Measurements from ENCODE around the gene TMEM234.
"Not testable (repeated sequence)": the region's sequence is repeated elsewhere in the genome, so short reads cannot be mapped to it uniquely, and the experiment has no call there.

TMEM234 gene

DNA sequence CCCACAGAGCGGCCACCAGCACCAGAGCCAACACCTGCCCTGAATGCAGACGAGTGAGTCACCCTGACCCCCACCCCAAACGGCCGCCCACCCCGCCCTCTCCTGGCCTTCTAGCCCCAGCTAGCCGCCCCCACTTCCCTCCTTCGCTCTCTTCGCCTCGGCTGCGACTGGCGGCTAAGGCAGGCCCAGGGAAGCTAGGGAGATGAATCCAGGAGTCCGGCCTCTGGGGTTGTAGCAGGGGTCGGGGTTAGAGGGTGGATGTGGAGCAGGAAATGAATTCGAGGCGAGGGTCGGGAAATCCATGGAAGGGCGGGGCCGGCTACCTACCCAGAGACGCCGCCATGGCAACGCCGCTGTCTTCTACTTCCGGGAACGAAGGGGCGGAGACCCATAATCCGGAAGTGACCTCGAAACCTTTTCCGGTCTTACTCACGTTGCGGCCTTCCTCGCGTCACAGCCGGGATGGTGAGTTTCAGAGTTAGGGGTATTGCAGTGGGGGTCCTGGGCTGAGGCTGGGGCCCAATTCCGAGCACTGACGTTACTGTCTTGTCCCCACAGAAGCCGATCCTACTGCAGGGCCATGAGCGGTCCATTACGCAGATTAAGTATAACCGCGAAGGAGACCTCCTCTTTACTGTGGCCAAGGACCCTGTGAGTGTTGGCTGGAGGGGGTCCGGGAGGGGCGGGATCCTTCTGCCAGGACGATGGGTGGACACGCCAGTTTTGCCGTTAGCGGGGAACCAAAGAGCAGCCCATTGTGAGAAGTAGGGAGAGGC is at the start of gene TMEM234, which contains the start of gene EIF3I:
TMEM234 (minus strand) TSS at position 374 of the 776 bp plus-strand sequence; CDS start at position 343, 31 bp downstream.
EIF3I (plus strand) TSS at position 428 of the 776 bp plus-strand sequence; CDS start at position 463, 35 bp downstream.
- DNase-seq, result peak; percentile 83

DNA sequence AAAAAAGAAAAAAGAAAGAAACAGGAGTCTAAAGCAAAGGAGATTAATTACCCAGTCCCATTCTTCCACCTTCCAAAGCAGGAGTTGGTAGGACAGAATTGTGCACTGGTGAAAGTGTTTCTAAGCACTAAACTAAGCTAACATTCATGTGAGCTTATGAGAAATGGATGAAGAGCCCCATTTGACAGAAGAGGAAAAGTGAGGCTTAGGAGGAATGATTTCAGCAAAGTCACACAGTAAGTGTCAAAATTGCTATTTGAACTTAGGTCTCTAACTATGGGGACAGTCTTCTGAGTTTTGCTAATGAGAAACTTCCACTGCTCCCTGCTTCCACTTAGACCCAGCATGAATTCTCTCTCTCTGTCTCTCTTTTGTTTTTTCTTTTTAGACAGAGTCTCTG is 47.6 kb upstream of the TMEM234 start:
- no peak for DNase-seq

DNA sequence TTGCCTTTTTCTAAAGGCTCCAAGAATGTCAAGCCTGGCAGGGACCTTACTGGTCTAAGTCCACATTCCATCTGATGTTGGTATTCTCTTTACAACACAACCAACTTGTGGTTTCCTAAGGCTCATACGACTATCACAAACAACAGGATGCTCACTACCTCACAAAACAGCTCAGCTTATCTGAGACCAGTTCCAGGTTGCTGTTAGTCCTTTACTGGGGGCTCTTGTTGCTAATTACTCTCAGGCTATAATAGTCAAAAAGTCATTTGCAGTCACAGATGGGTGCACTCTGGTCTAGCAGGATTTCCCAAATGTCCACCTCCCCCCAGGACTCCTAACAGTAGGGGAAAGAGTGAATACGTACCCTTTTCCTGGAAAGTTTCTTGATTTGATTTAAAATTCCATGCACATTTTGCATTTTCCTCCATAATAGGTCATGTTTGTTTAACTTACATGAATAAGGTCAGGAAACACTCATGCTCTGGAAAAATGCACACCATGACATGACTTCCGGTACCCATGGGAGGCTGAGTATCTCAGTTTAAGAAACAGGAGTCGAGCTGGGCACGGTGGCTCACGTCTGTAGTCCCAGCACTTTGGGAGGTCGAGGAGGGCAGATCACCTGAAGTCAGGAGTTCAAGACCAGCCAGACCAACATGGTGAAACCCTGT is 44.9 kb upstream of the TMEM234 start:
- no peak for DNase-seq

DNA sequence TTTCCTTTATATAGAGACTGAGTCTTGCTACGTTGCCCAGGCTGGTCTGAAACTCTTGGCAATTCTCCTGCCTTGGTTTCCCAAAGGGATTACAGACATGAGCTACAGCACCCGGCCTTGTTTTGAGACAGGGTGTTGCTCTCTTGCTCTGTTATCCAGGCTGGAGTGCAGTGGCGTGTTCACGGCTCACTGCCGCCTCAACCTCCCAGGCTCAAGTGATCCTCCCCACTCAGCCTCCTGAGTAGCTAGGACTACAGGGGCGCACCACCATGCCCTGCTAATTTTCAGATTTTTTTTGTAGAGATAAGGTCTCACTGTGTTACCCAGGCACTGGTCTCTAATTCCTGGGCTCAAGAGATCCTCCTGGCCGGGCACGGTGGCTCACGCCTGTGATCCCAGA is 43.7 kb upstream of the TMEM234 start:
- no peak for DNase-seq

DNA sequence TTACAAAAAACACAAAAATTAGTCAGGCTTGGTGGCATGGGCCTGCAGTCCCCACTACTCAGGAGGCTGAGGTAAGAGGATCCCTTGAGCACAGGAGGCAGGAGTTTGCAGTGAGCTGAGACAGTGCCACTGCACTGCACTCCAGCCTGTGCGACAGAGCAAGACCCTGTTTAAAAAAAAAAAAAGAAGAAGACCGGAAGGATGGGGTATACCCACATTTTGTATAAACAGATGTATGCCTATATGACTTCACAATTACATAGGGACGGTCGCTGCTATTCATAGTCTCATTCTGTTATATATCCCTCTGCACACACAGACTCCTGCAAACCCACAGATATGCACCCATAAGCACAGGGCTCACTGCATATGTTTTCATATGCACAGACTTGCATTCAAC is 41.6 kb upstream of the TMEM234 start:
- DNase-seq, result no peak

DNA sequence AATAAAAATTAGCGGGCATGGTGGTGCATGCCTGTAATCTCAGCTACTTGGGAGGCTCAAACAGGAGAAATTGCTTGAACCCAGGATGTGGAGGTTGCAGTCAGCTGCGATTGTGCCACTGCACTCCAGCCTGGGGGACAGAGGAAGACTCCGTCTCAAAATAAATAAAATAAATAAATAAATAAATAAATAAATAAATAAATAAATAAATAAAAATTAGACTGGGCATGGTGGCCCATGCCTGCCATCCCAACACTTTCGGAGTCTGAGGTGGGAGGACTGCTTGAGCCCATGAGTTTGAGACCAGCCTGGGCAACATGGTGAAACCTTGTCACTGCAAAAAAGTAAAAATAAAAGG is 41.1 kb upstream of the TMEM234 start:
- not testable (repeated sequence) for DNase-seq

DNA sequence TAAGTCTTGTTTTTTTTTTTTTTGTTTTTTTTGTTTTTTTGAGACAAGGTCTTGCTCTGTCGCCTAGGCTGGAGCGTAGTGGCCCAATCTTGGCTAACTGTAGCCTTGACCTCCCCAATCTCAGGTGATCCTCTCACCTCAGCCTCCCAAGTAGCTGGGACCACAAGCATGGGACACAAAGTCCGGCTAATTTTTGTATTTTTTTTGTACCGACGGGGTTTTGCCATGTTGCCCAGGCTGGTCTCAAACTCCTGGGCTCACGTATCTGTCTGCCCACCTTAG is 35.0 kb upstream of the TMEM234 start:
- DNase-seq, result no peak

DNA sequence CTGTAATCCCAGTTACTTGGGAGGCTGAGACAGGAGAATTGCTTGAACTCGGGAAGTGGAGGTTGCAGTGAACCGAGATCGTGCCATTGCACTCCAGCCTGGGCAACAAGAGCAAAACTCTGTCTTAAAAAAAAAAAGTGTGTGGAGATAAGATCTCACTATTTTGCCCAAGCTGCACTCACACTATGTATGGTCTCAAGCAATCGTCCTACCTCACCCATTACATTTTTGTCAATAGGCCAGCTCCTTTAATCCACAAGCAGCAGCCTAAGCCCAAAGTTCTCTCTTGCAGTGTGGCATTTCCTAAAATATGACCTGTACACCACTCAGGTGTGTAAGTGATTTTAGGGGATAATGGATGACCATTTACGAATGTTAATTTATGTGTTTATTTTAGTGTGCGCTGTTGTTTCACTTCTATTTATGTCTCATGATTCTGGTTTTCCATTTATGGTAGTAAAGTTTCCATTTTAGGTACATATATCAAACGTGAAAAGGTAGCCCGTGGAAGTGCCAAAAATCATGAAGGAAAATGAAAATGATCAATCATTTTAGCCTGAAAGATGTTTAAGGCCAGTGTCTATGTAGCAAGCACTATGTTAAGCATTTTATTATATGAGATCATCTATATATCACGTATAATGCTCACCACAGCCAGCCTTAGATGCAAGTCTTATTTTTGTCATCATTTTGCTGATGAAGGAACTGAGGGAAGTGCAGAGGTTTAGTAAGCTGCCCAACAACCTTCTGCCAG is 34.5 kb upstream of the TMEM234 start:
- no peak for DNase-seq

DNA sequence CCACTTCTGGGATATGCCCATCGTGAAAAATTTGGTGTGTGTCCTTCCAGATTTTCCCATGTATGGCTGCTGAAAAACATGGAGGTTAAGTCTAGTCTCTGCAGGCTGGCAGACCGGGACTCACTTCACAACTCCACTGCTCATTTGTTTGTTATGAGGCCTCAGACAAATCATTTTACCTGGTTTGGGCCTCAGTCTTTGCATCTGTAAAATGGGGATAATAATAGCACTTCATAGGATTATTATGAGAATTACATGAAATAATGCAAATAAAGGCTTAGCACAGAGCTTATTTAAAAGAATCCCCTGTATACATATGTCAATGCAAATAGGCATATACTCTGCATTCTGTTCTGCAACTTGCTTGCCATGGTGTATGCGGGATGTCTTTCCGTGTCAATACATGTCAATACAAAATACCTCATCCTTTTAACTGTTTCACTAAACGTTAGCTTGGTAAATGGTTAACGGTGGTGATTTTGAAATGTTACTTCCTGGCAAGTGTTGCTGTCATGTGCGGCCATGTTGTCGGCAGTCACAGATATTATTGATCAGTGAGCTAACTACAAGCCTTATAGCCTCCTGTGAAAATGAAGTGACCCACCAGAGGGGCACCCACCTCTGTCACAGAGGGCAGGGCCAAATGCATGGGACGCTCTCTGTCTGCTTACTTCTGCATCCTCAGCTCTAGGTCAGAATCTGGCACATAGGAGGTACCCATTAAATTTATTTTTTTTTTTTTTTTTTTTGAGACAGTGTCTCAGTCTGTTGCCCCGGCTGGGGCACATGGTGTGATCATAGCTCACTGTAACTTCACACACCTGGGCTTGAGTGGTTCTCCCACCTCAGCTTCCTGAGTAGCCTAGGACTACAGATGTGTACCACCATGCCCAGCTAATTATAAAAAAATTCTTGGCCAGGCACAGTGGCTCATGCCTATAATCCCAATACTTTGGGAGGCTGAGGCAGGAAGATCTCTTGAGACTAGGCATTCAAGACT is 33.2 kb upstream of the TMEM234 start:
- no peak for DNase-seq

DNA sequence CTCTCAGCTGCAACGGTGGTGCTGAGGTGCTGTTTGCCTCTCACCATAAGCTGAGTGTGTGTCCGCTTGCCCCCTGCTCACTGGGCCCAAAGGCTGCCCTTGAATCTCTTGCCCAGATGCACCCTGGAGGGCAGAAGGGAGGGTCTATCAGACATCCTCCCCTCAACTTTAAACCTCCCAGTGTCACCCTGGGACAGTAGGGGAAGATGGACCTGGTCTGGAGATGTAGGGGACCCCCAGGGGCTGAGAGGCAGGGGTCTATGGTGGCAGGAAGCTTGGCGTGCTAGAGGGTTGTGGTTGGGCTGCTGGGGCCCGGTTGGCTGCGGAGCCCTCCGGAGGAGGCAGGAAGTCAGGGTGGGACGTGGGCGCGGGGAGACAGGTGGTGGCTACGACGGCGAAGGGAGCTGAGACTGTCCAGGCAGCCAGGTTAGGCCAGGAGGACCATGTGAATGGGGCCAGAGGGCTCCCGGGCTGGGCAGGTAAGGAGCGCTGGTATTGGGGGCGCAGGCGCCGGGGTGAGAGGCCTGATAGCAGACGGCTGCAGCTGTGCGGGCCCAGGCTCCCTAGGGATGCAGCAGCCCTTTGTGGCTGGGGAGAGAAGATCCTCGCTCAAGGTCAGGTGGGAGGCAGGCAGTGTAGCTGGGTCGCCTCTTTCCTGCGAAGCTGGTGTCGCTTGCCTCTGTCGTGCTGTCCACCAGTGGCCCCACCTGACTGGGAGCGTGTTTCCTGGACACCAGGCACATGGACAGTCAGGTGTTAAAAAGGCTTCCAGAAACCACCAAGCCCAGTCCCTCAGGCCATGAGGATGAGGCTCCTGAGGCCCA is 29.0 kb upstream of the TMEM234 start, which contains the start of gene LCK:
LCK (plus strand) TSS at position 373 of the 824 bp plus-strand sequence. CDS start 23,065 bp downstream, outside the sequence.
- DNase-seq, result no peak

DNA sequence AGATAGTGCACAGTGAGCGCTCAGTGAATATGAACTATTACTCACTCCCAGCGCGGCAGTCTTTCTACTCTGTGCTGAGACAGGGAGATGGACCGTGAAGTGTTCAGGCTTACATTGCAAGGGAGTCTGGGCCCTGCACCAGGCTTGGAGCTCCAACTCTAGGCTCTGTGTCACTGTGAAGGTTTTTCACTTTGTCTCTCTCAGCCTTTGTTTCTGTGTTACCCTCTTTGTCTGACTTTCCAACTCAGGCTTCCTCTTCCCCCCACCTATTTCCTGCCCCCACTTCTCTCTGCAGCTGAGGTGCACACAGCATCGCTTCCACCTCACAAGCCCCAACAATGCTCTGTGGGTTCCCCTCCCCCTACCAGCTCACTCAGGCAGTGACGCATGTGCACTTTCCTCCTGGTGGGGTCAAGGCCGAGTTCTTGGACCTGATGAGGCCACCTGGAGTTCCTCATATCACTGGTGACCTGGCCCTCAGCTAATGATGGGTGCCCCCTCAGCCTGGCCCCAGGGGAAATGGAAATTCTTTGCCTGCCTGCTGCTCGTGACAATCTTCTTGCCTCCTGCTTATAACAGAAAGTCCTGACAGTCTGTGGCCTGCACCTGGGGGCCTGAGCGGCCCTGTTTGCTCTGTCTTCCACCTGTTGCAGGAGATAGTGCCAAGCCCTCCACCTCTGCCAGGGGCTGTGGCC is 27.8 kb upstream of the TMEM234 start:
- no peak for DNase-seq

DNA sequence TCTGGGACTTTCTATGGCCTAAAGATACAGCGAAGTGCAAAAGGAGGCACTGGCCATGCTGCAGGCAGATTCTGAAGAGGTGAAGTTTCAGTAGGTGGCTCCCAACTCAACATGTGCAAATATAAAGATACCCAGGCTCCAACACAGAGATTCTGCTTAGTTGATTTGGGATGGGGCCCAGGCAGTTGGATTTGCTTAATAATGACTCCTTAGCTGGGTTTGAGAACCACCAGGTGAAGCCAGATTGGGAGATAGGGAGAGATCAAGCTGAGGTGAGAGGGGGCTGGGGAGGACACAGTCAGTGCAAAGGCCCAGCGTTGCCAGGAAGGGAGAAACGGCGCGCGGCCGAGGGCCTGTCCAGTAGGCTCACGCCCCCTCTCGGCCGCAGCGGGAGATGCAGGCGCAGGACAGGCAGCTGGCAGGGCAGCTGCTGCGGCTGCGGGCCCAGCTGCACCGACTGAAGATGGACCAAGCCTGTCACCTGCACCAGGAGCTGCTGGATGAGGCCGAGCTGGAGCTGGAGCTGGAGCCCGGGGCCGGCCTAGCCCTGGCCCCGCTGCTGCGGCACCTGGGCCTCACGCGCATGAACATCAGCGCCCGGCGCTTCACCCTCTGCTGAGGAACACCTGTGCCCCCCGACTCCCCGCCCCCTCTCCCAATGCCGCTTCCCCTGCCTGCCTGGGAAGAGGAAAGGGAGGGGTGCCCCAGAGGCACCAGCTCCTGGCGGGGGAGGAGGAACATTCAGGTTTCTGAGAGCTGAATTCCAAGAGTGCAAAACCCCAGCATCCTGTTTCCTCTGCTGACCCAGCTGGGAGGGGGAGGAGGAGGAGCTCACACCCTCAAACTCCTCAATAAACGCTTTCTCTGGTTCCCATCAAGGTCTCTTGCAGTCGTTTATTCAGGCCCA is 26.1 kb upstream of the TMEM234 start:
- DNase-seq, result peak; percentile 21

DNA sequence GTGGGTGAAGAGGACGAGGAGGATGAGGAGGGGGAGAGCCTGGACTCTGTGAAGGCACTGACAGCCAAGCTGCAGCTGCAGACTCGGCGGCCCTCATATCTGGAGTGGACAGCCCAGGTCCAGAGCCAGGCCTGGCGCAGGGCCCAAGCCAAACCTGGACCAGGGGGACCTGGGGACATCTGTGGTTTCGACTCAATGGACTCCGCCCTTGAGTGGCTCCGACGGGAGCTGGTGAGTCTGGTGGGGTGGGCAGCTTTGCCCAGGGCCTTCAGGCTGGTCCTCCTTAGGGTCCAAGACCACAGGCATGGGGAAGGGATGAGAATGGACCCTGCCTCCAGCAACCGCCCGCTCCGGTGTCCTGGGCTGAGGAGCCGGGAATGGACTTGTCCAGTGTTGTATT is 25.3 kb upstream of the TMEM234 start:
- no peak for DNase-seq

DNA sequence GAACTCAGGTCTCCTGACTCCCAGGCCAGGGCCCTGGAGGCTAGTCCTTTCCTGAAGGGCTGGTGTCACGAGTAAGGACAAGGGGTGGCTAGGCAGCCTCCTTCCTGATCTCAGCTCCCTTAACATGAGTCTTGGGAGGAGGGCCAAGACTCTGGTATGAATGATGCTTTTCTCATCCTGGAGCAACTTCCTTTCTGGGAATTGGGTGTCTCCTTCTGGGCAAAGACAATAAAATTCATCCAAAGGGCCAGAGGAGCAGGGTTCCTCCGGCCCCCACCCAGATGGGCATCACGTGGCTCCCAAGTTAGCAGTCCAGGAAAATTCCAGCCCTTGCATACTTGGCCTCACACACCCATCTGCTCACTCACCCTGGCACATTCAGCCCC is 24.7 kb upstream of the TMEM234 start, which contains the start of gene FAM167B:
FAM167B (plus strand) TSS at position 335 of the 386 bp plus-strand sequence. CDS start 200 bp downstream, outside the sequence.
- no peak for DNase-seq

DNA sequence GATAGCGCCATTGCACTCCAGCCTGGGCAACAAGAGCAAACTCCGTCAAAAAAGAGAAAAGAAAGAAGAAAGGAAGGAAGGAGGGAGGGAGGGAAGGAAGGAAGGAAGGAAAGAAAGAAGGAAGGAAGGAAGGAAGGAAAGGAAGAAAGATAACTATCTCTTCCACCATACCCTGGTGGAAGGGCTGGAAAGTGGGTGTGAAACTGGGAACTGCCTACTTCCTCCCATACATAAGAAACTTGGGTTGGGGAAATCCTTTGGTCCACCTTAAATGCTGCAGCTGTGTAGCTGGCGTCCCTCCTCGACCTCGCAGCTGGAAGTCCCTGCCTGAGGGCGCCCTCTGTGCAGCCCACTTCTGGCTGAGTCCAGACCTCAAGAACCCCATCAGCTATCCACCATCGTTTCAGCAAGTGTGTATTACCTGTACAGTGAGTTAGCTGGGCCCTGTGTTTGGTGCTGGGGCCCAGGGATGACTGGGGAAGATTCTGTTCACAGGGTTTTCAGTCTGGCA is 20.2 kb upstream of the TMEM234 start:
- DNase-seq, result no peak

DNA sequence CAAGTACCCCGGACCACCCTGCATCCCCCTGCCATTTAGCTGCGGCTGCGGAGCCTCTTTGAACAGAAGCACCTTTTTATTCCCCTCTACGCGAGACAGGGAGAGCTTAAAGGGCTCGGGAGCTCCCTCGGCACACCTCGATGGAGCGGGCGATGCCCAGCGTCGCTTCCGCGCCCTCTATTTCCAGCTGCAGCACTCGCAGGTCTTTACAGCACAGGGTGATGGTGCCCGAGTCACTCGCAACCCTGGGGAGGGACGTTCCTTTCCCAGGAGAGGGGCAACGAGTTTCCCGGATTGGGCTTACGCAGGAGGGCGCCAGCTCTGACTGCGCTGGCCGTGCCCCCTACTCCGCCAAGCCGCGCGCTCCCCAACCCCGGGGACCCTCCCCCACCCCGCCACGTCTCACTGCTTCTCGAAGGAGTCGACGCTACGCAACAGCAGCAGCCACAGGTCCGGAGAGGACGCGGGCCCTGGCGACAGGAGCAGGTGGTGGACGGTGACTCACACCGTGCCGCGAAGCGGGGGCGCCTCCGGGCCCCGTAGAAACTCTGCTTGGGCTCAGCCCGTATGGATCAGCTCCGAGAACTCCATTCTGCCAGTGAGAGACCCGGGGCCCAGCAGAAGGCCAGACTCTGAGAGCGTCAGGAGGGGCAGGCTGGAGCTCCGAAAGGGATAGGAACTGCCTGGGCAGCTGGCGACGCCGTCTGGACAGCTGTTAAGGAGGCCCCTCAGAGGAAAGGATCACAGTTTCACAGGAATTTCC is 19.0 kb upstream of the TMEM234 start:
- no peak for DNase-seq

DNA sequence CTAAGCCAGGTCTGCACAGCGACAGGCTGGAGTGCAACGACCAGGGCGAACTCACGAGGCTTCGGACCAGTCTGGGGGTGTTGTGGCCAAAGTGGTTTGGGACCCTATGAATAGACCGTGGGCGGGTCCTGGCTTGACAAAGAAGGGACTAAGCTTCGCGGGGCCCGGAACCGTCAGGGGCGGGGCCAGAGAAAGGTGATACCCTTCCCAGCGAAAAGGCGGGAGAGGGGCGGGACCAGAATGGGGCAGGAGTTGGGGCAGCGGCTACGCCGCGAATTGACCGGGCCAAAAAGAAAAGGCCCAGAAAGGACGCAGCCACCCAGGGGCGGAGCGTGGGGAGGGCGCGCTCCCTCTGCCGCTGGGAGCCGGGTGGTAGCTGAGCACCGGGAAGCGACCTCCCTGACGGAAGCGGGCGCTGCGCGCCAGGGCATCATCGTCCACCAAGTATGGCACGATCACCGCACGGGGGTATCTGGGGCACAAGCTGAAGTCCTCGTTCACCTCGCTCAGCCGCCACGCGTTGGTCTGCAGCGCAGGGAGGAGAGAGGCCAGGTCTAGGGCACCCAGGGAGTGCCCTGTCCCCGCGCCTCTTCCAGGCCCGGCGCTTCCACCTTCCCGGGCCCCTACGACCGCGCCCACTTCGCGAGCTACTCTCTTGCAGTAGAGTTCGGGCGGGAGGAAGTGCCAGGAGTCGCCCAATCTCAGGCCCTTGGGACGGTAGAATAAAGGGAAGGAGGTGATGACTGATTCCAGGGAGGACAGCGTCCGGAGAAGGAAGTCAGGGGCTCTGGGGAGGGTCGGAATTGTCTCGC is 18.2 kb upstream of the TMEM234 start:
- DNase-seq, result peak; percentile 26

DNA sequence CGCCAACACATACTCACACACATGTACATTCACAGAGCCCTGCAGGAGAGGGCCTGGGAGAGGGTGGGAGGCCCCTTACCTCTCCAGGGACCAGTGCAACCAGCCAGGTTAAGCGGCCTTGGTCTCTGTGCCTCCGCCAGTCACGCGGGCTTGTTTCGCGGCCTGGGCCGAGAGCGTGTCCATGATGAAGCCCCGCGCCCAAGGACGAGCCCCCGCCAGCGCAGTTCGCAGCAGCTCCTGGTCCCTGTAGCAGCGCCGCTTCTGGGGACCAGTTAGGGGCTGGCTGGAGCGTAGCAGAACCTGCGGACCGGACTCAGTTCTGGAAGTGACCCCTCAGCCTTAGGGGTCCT is 17.6 kb upstream of the TMEM234 start:
- DNase-seq, result no peak

All from NCI-H1694 (cell line).